ENCODE data around the gene UPK1A. TPM values are rescaled to one million over a fixed set of nuclear protein-coding genes. Genes with fewer than 3 reads are reported as not detected.

UPK1A gene
- polyA plus RNA-seq, 3 donors from 2014 or later = not detected

DNA sequence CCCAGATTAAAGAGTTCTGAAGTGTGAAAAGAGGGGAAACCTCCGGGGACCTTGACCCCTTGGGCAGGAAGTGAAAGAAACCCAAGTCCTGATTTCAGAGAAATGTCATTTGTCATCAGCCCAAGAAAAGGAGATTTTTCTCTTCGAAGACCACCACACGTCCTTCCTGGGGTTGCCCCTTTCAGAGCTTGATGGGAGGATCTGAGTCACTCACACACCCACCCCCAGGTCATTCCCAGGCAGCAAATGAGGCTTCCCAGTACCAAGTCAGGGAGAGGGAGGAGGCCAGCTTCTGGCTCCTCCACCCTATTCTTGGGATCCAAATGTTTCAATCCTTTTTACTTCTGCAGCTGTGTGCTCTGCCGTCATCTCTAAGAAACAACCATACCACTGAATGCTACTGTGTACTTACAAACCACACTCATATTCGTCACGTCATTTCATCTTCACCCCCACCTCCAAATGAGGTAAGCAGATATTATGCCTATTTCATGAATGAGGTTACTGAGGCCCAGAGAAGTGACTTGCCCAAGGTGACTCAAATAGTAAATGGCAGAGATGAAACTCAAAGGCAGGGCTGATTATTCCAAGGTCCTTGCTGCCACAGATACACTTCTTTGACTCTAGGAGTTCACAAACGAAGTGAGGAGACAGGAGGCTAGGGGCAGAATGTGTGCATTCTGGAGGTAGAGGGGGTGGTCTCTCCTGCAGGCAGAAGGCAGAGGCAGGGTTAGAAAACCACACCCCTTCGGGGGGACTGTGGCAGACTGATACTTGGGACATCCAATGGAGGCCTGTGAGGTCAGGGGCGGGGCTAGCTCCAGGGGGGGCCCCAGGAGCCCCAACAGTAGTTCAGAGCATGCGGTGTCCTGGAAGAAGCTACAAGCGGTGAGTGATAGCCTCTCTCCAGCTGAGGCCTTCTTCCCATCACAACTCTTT lies 46.5 kb downstream of the UPK1A start:
- Mint-ChIP-seq H3K9me3 (no peaks in the 10 kb centered on the region), H3K36me3 (no peaks in the 10 kb centered on the region), H3K4me3 (peak overlapping the region in 1 of 5 donors; percentile 1), H3K27me3 (ENCODE audit: low read depth in 3 of 3) (peaks cover 2 to 3% (median 3%) of the 10 kb centered on the region in 3 donors), H3K4me1 (peaks cover 12 to 15% of the 10 kb centered on the region in 2 donors), H3K27ac (peak overlapping the region in 2 of 6 donors; percentile 73 to 78)
- peak in 1 of 3 donors; percentile 38 for DNase-seq

GRCh38 chr19:35713506-35713850 lies 47.2 kb downstream of the UPK1A start:
- H3K4me1 Mint-ChIP-seq = peaks cover 13 to 16% of the 10 kb centered on the region in 2 donors
- DNase-seq = no peak
- no peak overlapping the region for H3K4me3 Mint-ChIP-seq
- H3K36me3 Mint-ChIP-seq = no peaks in the 10 kb centered on the region
- peak overlapping the region in 2 of 6 donors; percentile 31 to 40 for H3K27ac Mint-ChIP-seq
- peaks cover 2 to 3% (median 3%) of the 10 kb centered on the region in 3 donors for H3K27me3 Mint-ChIP-seq (ENCODE audit: low read depth in 3 of 3)
- H3K9me3 Mint-ChIP-seq = no peaks in the 10 kb centered on the region

GRCh38 chr19:35713904-35714495 lies 47.7 kb downstream of the UPK1A start:
- H3K4me1 Mint-ChIP-seq = peaks cover 18 to 20% of the 10 kb centered on the region in 2 donors
- no peak overlapping the region for H3K4me3 Mint-ChIP-seq
- H3K36me3 Mint-ChIP-seq = no peaks in the 10 kb centered on the region
- H3K9me3 Mint-ChIP-seq = no peaks in the 10 kb centered on the region
- peak overlapping the region in 1 of 6 donors; percentile 31 for H3K27ac Mint-ChIP-seq
- peaks cover 3 to 5% (median 3%) of the 10 kb centered on the region in 3 donors for H3K27me3 Mint-ChIP-seq (ENCODE audit: low read depth in 3 of 3)
- DNase-seq = no peak

GRCh38 chr19:35714601-35715354 lies 48.5 kb downstream of the UPK1A start:
- Mint-ChIP-seq H3K4me1 (peaks cover 26% of the 10 kb centered on the region in 2 donors), H3K36me3 (no peaks in the 10 kb centered on the region), H3K27me3 (ENCODE audit: low read depth in 3 of 3) (peaks cover 3 to 5% (median 3%) of the 10 kb centered on the region in 3 donors), H3K4me3 (peak overlapping the region in 4 of 5 donors; percentile 27 to 44 (median 36)), H3K9me3 (no peaks in the 10 kb centered on the region), H3K27ac (peak overlapping the region in 2 of 6 donors; percentile 42 to 55)
- DNase-seq = no peak

DNA sequence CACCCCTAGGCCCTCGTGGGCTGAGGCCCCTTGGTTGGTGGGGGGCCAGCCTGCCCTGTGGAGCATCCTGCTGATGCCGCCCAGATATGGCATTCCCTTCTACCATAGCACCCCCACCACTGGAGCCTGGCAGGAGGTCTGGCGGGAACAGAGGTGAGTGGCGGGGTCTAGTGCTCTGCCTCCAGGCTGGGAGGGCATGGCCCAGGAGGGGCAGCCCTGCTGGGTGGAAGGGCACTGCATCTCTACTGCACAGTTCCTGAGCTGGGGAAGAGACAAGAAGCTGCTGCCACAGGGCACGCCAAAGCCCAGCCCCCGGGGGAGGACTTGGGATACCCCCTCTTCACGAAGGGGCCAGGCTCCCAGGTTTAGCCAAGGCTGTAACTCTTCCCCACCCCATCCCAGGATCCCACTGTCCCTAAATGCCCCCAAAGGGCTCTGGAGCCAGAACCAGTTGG lies 49.1 kb downstream of the UPK1A start:
- peaks cover 3 to 5% (median 3%) of the 10 kb centered on the region in 3 donors for H3K27me3 Mint-ChIP-seq (ENCODE audit: low read depth in 3 of 3)
- no peaks in the 10 kb centered on the region for H3K9me3 Mint-ChIP-seq
- H3K4me3 Mint-ChIP-seq = no peak overlapping the region

GRCh38 chr19:35715981-35716800 lies 49.9 kb downstream of the UPK1A start:
- peak in 1 of 3 donors; percentile 9 for DNase-seq
- Mint-ChIP-seq H3K36me3 (peaks cover 0 to 4% (median 0%) of the 10 kb centered on the region in 3 donors), H3K4me3 (peak overlapping the region; percentile 91 to 98 (median 94)), H3K27me3 (ENCODE audit: low read depth in 3 of 3) (peaks cover 3 to 5% (median 3%) of the 10 kb centered on the region in 3 donors), H3K9me3 (no peaks in the 10 kb centered on the region), H3K27ac (peak overlapping the region; percentile 87 to 99 (median 96)), H3K4me1 (peaks cover 29 to 32% of the 10 kb centered on the region in 2 donors)

More for the DNA sequence above, 49.1 kb downstream of the UPK1A start:
- H3K36me3 Mint-ChIP-seq = peaks cover 0 to 3% (median 0%) of the 10 kb centered on the region in 3 donors
- no peak for DNase-seq
- peaks cover 29 to 31% of the 10 kb centered on the region in 2 donors for H3K4me1 Mint-ChIP-seq
- peak overlapping the region in 1 of 6 donors; percentile 55 for H3K27ac Mint-ChIP-seq

DNA sequence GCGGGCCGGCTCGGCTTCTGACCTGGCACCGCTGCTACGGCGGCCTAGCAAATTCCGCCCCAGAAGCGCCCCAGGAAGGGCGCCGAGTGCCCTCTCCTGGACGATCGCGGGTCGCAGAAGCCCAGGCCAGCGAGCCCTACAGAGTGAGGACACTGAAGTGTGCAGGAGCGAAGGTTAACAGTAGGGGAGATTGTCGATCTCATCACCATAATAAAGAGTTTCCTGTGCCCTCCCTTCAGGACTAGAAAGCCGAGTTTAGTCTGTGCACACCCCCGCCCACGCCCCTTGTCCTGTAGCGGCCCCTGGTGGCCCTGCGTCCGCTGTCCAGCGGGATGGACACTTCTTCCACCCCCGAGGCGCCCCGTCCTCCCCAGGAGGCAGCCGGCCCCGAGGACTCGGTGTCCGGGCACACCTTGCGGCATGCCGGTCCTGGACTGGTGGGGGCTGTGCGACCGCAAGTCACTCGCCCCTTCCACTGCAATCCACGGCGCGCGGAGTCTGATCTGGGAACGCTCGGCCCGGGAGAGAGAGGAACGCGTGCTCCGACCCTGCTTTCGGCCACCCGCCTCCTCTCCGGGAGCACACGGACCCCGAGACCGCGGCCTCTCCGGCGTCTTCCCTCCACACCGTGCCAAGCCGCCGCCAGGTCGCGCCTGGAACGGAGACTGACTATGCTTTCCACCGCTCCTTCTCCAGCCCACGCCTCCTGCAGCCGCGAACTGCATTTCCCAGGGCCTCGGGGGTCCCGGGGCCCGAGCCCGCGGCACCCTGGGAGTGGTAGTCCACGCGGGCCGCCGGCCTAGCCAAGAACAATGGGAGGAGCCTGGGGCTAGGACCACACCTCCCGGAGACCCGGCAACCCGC lies 50.7 kb downstream of the UPK1A start:
- H3K27ac Mint-ChIP-seq = peak overlapping the region; percentile 87 to 99 (median 96)
- H3K4me3 Mint-ChIP-seq = peak overlapping the region; percentile 91 to 98 (median 94)
- no peaks in the 10 kb centered on the region for H3K9me3 Mint-ChIP-seq
- peak; percentile 94 to 96 (median 96) for DNase-seq
- H3K27me3 Mint-ChIP-seq (ENCODE audit: low read depth in 3 of 3) = peaks cover 3 to 5% (median 3%) of the 10 kb centered on the region in 3 donors
- peaks cover 29 to 32% of the 10 kb centered on the region in 2 donors for H3K4me1 Mint-ChIP-seq
- peaks cover 0 to 4% (median 0%) of the 10 kb centered on the region in 3 donors for H3K36me3 Mint-ChIP-seq

DNA sequence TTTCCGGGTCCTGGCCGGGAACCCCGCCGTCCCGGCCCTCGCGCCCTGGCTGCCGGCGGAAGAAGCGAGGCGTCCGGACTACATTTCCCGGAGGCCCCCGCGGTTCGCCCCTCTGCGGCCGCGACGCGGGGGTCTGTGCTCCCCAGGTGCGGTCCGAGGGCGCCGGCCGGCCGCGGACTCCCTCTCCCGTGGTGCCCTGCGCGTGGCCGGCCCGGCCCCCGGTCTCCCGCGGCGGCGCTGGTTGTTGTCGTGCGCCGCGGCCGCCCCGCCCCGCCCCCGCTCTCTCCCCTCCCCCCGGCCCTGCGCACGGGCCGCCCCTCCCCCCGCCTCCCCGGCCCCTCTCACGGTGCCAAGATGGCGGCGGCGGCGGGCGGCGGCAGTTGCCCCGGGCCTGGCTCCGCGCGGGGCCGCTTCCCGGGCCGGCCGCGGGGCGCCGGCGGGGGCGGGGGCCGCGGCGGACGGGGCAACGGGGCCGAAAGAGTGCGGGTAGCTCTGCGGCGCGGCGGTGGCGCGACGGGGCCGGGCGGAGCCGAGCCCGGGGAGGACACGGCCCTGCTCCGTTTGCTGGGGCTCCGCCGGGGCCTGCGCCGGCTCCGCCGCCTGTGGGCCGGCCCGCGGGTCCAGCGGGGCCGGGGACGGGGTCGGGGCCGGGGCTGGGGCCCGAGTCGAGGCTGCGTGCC lies 51.5 kb downstream of the UPK1A start, which contains the start of gene KMT2B:
Gene KMT2B (plus strand): TSS at position 339 of the 680 bp plus-strand sequence. CDS start 16 bp downstream, at position 355.
- Mint-ChIP-seq H3K9me3 (no peaks in the 10 kb centered on the region), H3K27me3 (ENCODE audit: low read depth in 3 of 3) (peaks cover under 1 to 5% (median 3%) of the 10 kb centered on the region in 3 donors), H3K4me3 (peak within 1 kb of the TSS; percentile 91 to 98 (median 94)), H3K4me1 (peaks cover 32% of the 10 kb centered on the region in 2 donors), H3K27ac (peak within 1 kb of the TSS; percentile 87 to 99 (median 96)), H3K36me3 (peaks cover 0 to 4% (median 0%) of the 10 kb centered on the region in 3 donors)
- no peak for DNase-seq

DNA sequence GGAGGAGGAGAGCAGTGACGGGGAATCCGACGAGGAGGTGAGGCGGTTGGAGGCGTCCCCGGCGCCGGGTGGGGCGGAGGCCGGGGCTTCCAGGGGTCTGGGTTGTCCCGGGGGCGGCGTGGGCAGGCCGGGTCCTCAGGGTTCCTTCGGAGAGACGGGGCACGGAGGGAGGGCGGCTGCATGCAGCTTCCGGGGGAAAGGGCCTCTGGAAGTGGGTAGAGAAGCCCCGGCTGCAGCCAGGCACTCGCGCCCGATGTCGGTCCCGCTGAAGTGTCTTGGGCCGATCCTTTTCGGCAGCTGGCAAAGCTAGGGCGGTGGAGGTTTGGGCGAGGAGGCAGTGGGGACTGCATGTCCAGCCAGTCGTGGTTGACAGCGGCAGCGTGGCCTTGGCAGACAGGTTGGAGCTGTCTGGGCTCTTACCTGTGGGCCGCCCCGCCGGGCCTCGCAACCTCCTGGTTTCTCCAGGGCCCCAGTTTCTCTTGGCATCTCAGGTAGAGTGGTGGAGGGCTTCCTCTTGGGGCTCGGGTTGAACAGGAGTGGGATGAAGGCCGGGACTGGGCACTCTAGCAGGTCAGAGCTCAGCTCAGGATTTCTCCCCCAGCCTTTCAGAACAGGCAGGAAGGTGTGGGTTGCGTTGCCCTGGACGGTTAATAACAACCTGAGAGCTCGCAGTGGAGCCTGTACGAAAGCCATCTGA lies 52.2 kb downstream of the UPK1A start:
- Mint-ChIP-seq H3K4me3 (peak overlapping the region; percentile 81 to 89 (median 88)), H3K27me3 (ENCODE audit: low read depth in 3 of 3) (peaks cover 0 to 3% (median 3%) of the 10 kb centered on the region in 3 donors), H3K36me3 (peaks cover 0 to 8% (median 0%) of the 10 kb centered on the region in 3 donors), H3K4me1 (peaks cover 32% of the 10 kb centered on the region in 2 donors), H3K27ac (peak overlapping the region in 5 of 6 donors; percentile 74 to 93 (median 88)), H3K9me3 (no peaks in the 10 kb centered on the region)
- peak; percentile 33 to 37 (median 36) for DNase-seq

GRCh38 chr19:35719402-35720162 lies 53.3 kb downstream of the UPK1A start:
- peaks cover 0 to 14% (median 5%) of the 10 kb centered on the region in 3 donors for H3K36me3 Mint-ChIP-seq
- peak overlapping the region; percentile 81 to 89 (median 88) for H3K4me3 Mint-ChIP-seq
- H3K4me1 Mint-ChIP-seq = peaks cover 32% of the 10 kb centered on the region in 2 donors
- H3K27me3 Mint-ChIP-seq (ENCODE audit: low read depth in 3 of 3) = peaks cover 0 to 3% (median 3%) of the 10 kb centered on the region in 3 donors
- H3K27ac Mint-ChIP-seq = peak overlapping the region; percentile 49 to 88 (median 73)
- DNase-seq = no peak
- no peaks in the 10 kb centered on the region for H3K9me3 Mint-ChIP-seq
